ENCODE data around the gene ARHGAP26.

DNA sequence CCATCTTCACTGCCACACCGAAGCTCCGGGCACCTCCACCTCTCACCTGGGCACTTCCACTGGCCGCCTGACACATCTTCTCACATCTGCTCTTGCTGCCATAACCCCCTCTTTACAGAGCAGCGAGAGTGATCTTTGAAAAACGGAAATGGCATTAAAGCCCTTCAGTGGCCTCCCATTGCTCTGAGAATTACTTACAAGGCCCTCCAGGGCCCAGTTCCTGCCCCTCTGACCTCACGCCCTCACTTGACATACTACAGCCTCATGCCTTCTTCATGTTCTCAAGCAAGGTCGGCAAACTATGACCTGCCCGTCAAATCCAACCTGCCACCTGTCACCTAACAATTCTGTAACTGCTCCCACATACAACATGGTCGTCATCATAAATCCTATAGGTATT lies 446.0 kb downstream of the ARHGAP26 start:
- TF ChIP-seq, protein P1, sequence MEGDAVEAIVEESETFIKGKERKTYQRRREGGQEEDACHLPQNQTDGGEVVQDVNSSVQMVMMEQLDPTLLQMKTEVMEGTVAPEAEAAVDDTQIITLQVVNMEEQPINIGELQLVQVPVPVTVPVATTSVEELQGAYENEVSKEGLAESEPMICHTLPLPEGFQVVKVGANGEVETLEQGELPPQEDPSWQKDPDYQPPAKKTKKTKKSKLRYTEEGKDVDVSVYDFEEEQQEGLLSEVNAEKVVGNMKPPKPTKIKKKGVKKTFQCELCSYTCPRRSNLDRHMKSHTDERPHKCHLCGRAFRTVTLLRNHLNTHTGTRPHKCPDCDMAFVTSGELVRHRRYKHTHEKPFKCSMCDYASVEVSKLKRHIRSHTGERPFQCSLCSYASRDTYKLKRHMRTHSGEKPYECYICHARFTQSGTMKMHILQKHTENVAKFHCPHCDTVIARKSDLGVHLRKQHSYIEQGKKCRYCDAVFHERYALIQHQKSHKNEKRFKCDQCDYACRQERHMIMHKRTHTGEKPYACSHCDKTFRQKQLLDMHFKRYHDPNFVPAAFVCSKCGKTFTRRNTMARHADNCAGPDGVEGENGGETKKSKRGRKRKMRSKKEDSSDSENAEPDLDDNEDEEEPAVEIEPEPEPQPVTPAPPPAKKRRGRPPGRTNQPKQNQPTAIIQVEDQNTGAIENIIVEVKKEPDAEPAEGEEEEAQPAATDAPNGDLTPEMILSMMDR (IDR thresholded peaks at IDR 0.05), result no peak
- no peak for TF ChIP-seq POLR2A (IDR thresholded peaks at IDR 0.05)
